ENCODE data around the gene TMEM147.
A peak's percentile ranks its signal among the peaks of the same experiment; 100 is the strongest.

Gene TMEM147

DNA sequence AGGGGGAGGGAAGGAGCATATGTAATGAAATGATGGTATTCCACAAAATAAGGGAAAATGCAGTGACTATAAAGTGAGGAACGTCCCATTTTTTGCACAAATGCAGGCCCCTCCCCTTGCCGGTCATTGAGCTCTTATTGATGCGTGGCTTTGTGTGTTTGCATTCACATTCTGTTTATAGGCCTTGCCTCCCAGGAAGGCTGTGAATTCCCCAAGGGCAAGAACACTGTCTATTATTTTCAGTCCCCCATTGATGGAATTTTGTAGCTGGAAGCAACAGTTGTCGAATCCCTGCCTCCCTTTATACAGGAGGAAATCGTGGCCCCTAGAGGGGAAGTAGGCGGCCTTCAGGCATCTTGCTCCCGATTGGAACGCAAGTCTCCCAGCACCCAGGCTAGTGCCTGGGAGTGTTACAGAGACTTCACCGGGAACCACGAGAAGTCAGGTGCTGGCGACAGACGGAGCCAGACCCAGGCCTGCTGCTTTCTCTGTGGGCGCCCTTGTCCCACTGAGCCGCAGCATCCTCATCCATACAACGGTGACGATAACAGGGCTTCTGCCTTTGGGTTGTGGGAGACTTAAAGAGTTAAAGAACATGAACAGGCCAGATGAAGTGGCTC is 24.2 kb upstream of the TMEM147 start:
- DNase-seq = no peak

DNA sequence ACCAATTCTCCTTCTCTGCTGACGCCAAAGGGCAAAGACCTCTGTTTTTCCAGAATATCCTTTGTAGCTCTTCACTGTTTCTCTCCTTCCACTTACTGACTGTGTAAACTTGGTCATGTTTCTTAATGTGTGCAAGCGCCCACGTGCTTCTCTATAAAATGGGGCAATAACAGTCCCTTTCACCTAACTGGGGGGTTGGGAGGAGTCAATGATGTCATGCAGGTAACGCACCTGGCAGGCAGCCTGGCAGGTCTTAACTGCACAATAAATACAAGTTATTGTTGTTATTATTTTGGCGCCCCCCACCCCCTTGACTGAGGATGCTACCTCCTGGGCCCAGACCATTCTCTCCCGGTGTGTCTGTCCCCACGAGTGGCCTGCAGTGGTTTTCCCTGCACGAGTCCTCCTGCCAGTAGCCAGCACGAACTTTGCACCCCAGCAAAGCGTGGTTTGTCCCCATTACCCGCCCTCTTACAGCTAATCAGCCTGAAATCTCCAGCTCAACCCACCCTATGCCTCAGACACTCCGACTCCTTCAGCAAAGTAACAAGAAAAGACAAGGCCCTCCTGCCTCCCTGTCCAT is 22.6 kb upstream of the TMEM147 start:
- no peak for DNase-seq

- DNase-seq = no peak
Measured at GRCh38 chr19:35524181-35524837, 21.1 kb upstream of the TMEM147 start.

DNA sequence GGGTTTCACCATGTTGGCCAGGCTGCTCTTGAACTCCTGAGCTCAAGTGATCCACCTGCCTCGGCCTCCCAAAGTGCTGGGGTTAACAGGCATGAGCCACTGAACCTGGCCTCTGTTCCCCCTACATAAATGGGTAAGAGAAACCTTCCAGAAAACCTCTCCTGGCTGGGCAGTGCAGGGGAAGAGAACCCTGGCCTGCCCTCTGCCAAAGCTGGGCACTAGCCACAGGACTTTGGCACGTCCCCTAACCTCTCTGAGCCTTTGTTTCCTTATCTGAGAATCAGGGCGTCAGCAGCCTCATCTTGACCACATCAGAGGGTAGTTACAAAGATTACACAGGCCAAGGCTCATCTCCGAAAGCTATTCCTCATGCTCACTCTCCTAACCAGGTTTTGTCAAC is 19.6 kb upstream of the TMEM147 start:
- no peak for DNase-seq

- no peak for DNase-seq
Measured at GRCh38 chr19:35528218-35529038, 17.0 kb upstream of the TMEM147 start, which contains the start of gene SBSN. Gene SBSN (minus strand): TSS chr19:35528311. CDS start chr19:35528281, 30 bp downstream.

GRCh38 chr19:35529241-35530218 is 15.9 kb upstream of the TMEM147 start:
- no peak for DNase-seq

GRCh38 chr19:35531291-35531690 is 14.1 kb upstream of the TMEM147 start:
- DNase-seq = no peak

- DNase-seq = no peak
Measured at GRCh38 chr19:35533201-35533821, 12.1 kb upstream of the TMEM147 start, which contains the start of gene GAPDHS. Gene GAPDHS (plus strand): TSS chr19:35533456. CDS start chr19:35533528, 72 bp downstream.

GRCh38 chr19:35533822-35534392 is 11.5 kb upstream of the TMEM147 start:
- peak; percentile 58 to 60 for DNase-seq

- DNase-seq = no peak
Measured at GRCh38 chr19:35534803-35535480, 10.5 kb upstream of the TMEM147 start.

DNA sequence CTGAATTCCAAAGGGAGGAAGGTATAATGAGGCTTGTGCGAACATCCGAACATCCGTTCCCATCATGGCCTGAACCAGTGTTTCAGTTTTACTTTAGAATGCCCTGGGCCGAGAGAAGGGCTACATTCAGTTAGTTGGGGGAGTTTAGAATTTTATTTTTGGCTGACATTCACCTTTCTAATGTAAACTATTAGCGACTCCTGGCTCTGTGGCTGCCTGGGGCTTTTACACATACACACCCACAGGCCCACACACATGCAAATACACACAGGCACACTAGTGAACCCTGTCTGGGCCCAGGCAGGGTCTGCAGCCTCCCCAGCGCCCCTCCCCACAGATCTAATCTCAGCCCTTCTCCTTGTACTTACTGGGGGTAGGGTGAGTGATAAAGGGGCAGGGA is 6.1 kb upstream of the TMEM147 start:
- DNase-seq = no peak

GRCh38 chr19:35539850-35540249 is 5.6 kb upstream of the TMEM147 start:
- no peak for DNase-seq

DNA sequence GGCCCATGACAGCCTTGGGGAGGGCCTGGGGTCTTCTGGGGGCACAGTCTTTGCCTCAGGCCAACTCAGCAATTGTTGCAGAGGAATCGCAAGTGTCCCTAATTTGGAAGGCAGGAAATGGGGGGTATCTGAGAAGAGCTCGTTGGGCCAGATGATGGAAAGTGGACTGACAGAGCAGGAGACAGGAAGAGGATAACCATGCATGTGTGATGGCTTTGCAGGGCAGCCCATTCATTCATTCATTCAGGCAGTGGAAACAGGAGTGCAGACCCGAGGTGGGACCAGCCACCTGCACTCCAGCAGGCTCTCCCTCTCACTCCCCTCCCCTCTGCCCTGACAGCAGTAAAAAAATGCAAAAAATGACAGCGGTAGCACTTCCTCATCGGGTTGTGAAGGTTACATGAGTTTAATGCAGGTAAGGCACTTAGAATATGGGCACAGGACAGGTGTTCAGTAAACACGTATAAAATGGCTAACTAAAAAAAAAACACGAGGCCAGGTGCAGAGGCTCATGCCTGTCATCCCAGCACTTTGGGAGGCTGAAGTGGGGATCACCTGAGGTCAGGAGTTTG is 5.0 kb upstream of the TMEM147 start:
- DNase-seq = no peak

GRCh38 chr19:35542209-35542608 is 3.2 kb upstream of the TMEM147 start:
- DNase-seq = no peak

- no peak for DNase-seq
Measured at GRCh38 chr19:35543280-35544109, 1.9 kb upstream of the TMEM147 start.

DNA sequence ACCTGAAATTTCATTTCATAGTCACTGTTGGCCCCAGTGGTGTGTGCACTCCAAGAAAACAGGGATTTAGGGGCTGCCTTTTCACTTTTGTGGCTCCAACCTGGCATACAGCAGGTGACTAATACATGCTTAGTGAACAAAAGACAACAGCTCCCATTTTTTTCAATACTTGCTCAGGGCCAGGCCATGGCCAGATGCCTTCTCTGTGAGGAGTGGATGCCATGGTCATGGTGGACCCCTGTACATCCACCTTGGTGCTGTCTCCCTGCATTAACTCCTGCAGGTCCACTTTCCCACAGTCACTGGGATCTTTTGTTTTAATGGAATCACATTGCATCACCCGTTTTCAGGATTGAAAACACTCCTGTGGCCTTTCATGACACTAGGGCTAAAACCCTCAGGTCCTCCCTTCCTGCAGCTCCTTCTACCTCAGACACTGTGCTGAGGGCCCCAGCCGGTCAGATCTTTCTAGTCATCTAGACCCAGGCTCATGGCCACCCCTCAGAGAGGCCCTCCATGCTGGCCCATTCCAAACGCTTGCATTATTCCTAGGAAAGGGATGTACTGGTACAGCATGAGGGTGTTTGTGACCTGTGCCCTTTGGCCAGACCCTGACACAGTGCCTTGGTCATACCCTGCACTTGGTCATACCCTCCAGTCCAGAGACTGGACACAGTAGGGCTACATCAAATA is 1.2 kb upstream of the TMEM147 start:
- DNase-seq = no peak

- DNase-seq = peak; percentile 86 to 87
Measured at GRCh38 chr19:35545855-35546381, 492 bp downstream of the TMEM147 start.

DNA sequence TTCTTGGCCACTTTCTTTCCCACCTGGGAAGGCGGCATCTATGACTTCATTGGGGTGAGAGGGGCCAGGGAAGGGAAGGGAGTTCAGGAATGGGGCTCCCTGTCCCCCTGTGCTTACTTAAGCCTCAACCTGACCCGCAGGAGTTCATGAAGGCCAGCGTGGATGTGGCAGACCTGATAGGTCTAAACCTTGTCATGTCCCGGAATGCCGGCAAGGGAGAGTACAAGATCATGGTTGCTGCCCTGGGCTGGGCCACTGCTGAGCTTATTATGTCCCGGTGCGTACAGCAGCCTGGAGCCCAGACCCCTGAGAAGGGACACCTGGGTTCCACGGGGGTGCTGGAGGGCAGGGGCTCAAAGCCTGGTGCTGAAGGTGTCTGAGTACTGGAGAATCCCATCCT is 1.1 kb downstream of the TMEM147 start:
- DNase-seq = no peak
